ENCODE measurements around the gene UNG. TPM values are rescaled to one million over a fixed set of nuclear protein-coding genes. Genes with fewer than 3 reads are reported as not detected.

The UNG gene
- total and polyA plus RNA-seq, 2 of the 8 experiments (the other 6 are each of a cell fraction or from before 2014, with no cell fraction given), result 71.6 to 163 TPM

- no peak overlapping the region for H3K4ac ChIP-seq (replicated peaks; ENCODE audit: insufficient read length, low read depth, low read length)
- no peak overlapping the region for H2BK120ac ChIP-seq (replicated peaks; ENCODE audit: low read depth, low read length)
- H4K91ac ChIP-seq (replicated peaks; ENCODE audit: insufficient read length, low read length), result no peak overlapping the region
- H3K14ac ChIP-seq (ENCODE audit: insufficient read length), result no peak overlapping the region
- DNase-seq (ENCODE audit: low read depth in 1 of 2, low spot score in 2 of 2) (peak; percentile 88 to 90), FAIRE-seq (peak; percentile 50)
- no peak overlapping the region for H2BK20ac ChIP-seq (ENCODE audit: low read length)
- peak overlapping the region; percentile 73 to 87 (median 80) for H3K9ac ChIP-seq (replicated peaks in 1 of 4; ENCODE audit: extremely low read depth in 1 of 4, low read depth in 3 of 4, low read length in 3 of 4)
- H3K4me1 ChIP-seq (replicated peaks in 1 of 4; ENCODE audit: control insufficient read depth in 3 of 4, insufficient read depth in 4 of 4, low read length in 3 of 4), result peaks cover 0 to 3% (median 3%) of the 10 kb centered on the region in 4 experiments; a peak in 3 of 7 replicates
- H3K23me2 ChIP-seq (ENCODE audit: low read depth, low read length), result peaks cover 7% of the 10 kb centered on the region
- no peak overlapping the region for H3K56ac ChIP-seq (replicated peaks; ENCODE audit: insufficient read length, low read depth, low read length)
- ChIA-PET CTCF (ENCODE audit: partially characterized antibody) (interaction anchor here (0.7 to 1.6 kb wide), 2 partner anchors 20 to 30 kb away, joined by 4 to 6 read pairs; no protein-coding TSS in a partner anchor), POLR2A (ENCODE audit: partially characterized antibody) (interaction anchor here (0.6 to 1.4 kb wide), 13 partner anchors 9 to 287 kb away, joined by 3 to 7 read pairs (median 3); no protein-coding TSS in a partner anchor)
- peak overlapping the region; percentile 85 for H2AFZ ChIP-seq (ENCODE audit: low read length)
- no peaks in the 10 kb centered on the region for H3K9me3 ChIP-seq (ENCODE audit: insufficient read depth in 2 of 2, low read depth in 1 of 2, low read length in 1 of 2)
- H2BK15ac ChIP-seq (ENCODE audit: low read length), result no peak overlapping the region
- H2BK5ac ChIP-seq (ENCODE audit: low read depth, low read length), result peak overlapping the region; percentile 54; the same call in 1 of the 2 replicates
- H3K79me2 ChIP-seq (ENCODE audit: control insufficient read depth in 1 of 2, insufficient read depth in 2 of 2, low read length in 2 of 2), result peaks cover 0 to 5% of the 10 kb centered on the region in 2 experiments; a peak in 1 of 4 replicates
- 2% methylated on average over 50 of the region's 61 CpGs; no CpG with 5 or more reads in 1 of the 2 experiments for WGBS, 2 experiments (ENCODE audit: extremely low coverage in 1 of 2, insufficient coverage in 1 of 2, insufficient read length in 1 of 2, insufficient replicate concordance in 2 of 2, low coverage in 1 of 2, low lambda C conversion rate in 2 of 2, missing lambda C conversion rate in 1 of 2)
- peak overlapping the region; percentile 71 to 80 (median 76) for H3K4me3 ChIP-seq (ENCODE audit: extremely low read depth in 1 of 4, insufficient read depth in 2 of 4, low read depth in 3 of 4, low read length in 4 of 4)
- peaks cover 0 to 1% of the 10 kb centered on the region in 2 experiments for H4K20me1 ChIP-seq (replicated peaks in 1 of 2; ENCODE audit: control insufficient read depth in 1 of 2, insufficient read depth in 2 of 2, low read length in 2 of 2)
- no peaks in the 10 kb centered on the region for H3K79me1 ChIP-seq (ENCODE audit: low read depth, low read length)
- peak overlapping the region; percentile 79 for H3K18ac ChIP-seq (ENCODE audit: extremely low read depth, low read length)
- H2AK5ac ChIP-seq (ENCODE audit: low read depth, low read length), result no peak overlapping the region
- H3K23ac ChIP-seq (ENCODE audit: insufficient read length), result no peak overlapping the region
- peak overlapping the region; percentile 63 for H4K5ac ChIP-seq (ENCODE audit: insufficient read length, low read depth, low read length)
- H3K4me2 ChIP-seq (ENCODE audit: insufficient read depth in 1 of 2, low read depth in 2 of 2, low read length in 2 of 2), result peak overlapping the region; percentile 72 to 78
- H3K27me3 ChIP-seq (replicated peaks in 1 of 4; ENCODE audit: control insufficient read depth in 3 of 4, extremely low read depth in 1 of 4, insufficient read depth in 3 of 4, low read length in 3 of 4), result no peaks in the 10 kb centered on the region; a peak in 2 of 7 replicates
- H3K27ac ChIP-seq (ENCODE audit: low read depth, low read length), result peak overlapping the region; percentile 82
- H2BK12ac ChIP-seq (ENCODE audit: low read depth, low read length), result no peak overlapping the region
- H3K36me3 ChIP-seq (ENCODE audit: control insufficient read depth in 2 of 4, insufficient read depth in 4 of 4, low read length in 3 of 4), result no peaks in the 10 kb centered on the region
- peak overlapping the region; percentile 74; the same call in 1 of the 2 replicates for H4K8ac ChIP-seq (ENCODE audit: extremely low read depth, insufficient read depth, low read length)
- TF ChIP-seq NRF1 (IDR thresholded peaks at IDR 0.05; ENCODE audit: low read depth, low read length) (peak; percentile 52), SP2 (IDR thresholded peaks at IDR 0.05; ENCODE audit: low read length) (no peak), CEBPB (IDR thresholded peaks at IDR 0.05; ENCODE audit: low read depth, low read length) (no peak), ATF3 (IDR thresholded peaks at IDR 0.05; ENCODE audit: insufficient read depth, low read depth, low read length) (no peak), KDM1A (IDR thresholded peaks at IDR 0.05; ENCODE audit: borderline replicate concordance, low read length) (no peak), TAF1 (IDR thresholded peaks at IDR 0.05; ENCODE audit: low read depth, low read length) (peak; percentile 83), POLR2A (IDR thresholded peaks at IDR 0.05; ENCODE audit: control extremely low read depth in 1 of 2, low read depth in 2 of 2, low read length in 2 of 2) (peak; percentile 72 to 77), ASH2L (IDR thresholded peaks at IDR 0.05; ENCODE audit: low read length) (peak; percentile 87), CREB1 (IDR thresholded peaks at IDR 0.05) (peak; percentile 70), TAF7 (optimal IDR thresholded peaks at IDR 0.05; ENCODE audit: borderline replicate concordance, low read depth, low read length) (peak; percentile 81), GTF2F1 (IDR thresholded peaks at IDR 0.05; ENCODE audit: borderline replicate concordance, low read depth, low read length) (no peak)
These were observed 57.3 kb downstream of the UNG start for GRCh38 chr12:109154451-109155438.
